Measurements from ENCODE around the gene TFAP2C.

Gene TFAP2C

GRCh38 chr20:56628873-56629463 is at the start of gene TFAP2C:
TSS of gene TFAP2C (plus strand) at chr20:56629306. CDS start at chr20:56629545, 239 bp downstream.
- DNase-seq, result no peak

GRCh38 chr20:56580226-56580625 is 48.9 kb upstream of the TFAP2C start:
- no peak for DNase-seq

- DNase-seq, result no peak
Measured at GRCh38 chr20:56581701-56582100, 47.4 kb upstream of the TFAP2C start.

- no peak for DNase-seq
Measured at GRCh38 chr20:56582542-56582941, 46.6 kb upstream of the TFAP2C start.

- no peak for DNase-seq
Measured at GRCh38 chr20:56584916-56585315, 44.2 kb upstream of the TFAP2C start.

GRCh38 chr20:56587307-56588041 is 41.6 kb upstream of the TFAP2C start:
- DNase-seq, result no peak

GRCh38 chr20:56588996-56589395 is 40.1 kb upstream of the TFAP2C start:
- DNase-seq, result no peak

- DNase-seq, result no peak
Measured at GRCh38 chr20:56589633-56590032, 39.5 kb upstream of the TFAP2C start.

- DNase-seq, result no peak
Measured at GRCh38 chr20:56590888-56591287, 38.2 kb upstream of the TFAP2C start.

GRCh38 chr20:56592211-56592610 is 36.9 kb upstream of the TFAP2C start:
- DNase-seq, result no peak

GRCh38 chr20:56592817-56593216 is 36.3 kb upstream of the TFAP2C start:
- DNase-seq, result no peak

GRCh38 chr20:56595746-56596475 is 33.2 kb upstream of the TFAP2C start:
- DNase-seq, result no peak

GRCh38 chr20:56601166-56601565 is 27.9 kb upstream of the TFAP2C start:
- no peak for DNase-seq

- no peak for DNase-seq
Measured at GRCh38 chr20:56604673-56605072, 24.4 kb upstream of the TFAP2C start.

- no peak for DNase-seq
Measured at GRCh38 chr20:56605261-56605996, 23.7 kb upstream of the TFAP2C start.

GRCh38 chr20:56606174-56606945 is 22.7 kb upstream of the TFAP2C start:
- no peak for DNase-seq

GRCh38 chr20:56607061-56607704 is 21.9 kb upstream of the TFAP2C start:
- DNase-seq, result no peak

GRCh38 chr20:56608376-56608775 is 20.7 kb upstream of the TFAP2C start:
- no peak for DNase-seq

- no peak for DNase-seq
Measured at GRCh38 chr20:56609321-56609720, 19.8 kb upstream of the TFAP2C start.

- DNase-seq, result no peak
Measured at GRCh38 chr20:56610098-56610497, 19.0 kb upstream of the TFAP2C start.

- no peak for DNase-seq
Measured at GRCh38 chr20:56614196-56614595, 14.9 kb upstream of the TFAP2C start.

GRCh38 chr20:56616716-56617115 is 12.4 kb upstream of the TFAP2C start:
- no peak for DNase-seq
